Nephron (organoid): ENCODE measurements around the gene GSN.

ENCODE experiments used
- H3K27ac Mint-ChIP-seq, 3 experiments: 2 replicates each; pipeline ENCODE4 v1.8.0; 2020; ENCODE audit warnings: mixed read lengths in 3 of 3, mild to moderate bottlenecking in 2 of 3, moderate library complexity in 1 of 3
- H3K27me3 Mint-ChIP-seq: 2 replicates; pipeline ENCODE4 v1.8.0; 2021; ENCODE audit warnings: low read depth, mild to moderate bottlenecking, moderate library complexity, mixed read lengths
- H3K36me3 Mint-ChIP-seq: 2 replicates; pipeline ENCODE4 v1.8.0; 2020; ENCODE audit warnings: low read depth, mixed read lengths
- H3K4me1 Mint-ChIP-seq: 2 replicates; pipeline ENCODE4 v1.8.0; 2020; ENCODE audit warnings: mixed read lengths
- H3K4me3 Mint-ChIP-seq, 3 experiments: 2 replicates each; pipeline ENCODE4 v1.8.0; 2020; ENCODE audit warnings: mild to moderate bottlenecking in 3 of 3, mixed read lengths in 3 of 3, moderate library complexity in 2 of 3
- H3K9me3 Mint-ChIP-seq: 2 replicates; pipeline ENCODE4 v1.8.0; 2020; ENCODE audit warnings: mixed read lengths
- CTCF ChIP-seq, 3 experiments: fragments of 200-600 bp; sonication (generic); IDR thresholded peaks; one replicate each; pipeline ENCODE4 v1.5.0; 2021; ENCODE audit warnings: antibody characterized with exemption in 3 of 3; ENCODE audit not compliant: unreplicated experiment in 3 of 3

Gene GSN

DNA sequence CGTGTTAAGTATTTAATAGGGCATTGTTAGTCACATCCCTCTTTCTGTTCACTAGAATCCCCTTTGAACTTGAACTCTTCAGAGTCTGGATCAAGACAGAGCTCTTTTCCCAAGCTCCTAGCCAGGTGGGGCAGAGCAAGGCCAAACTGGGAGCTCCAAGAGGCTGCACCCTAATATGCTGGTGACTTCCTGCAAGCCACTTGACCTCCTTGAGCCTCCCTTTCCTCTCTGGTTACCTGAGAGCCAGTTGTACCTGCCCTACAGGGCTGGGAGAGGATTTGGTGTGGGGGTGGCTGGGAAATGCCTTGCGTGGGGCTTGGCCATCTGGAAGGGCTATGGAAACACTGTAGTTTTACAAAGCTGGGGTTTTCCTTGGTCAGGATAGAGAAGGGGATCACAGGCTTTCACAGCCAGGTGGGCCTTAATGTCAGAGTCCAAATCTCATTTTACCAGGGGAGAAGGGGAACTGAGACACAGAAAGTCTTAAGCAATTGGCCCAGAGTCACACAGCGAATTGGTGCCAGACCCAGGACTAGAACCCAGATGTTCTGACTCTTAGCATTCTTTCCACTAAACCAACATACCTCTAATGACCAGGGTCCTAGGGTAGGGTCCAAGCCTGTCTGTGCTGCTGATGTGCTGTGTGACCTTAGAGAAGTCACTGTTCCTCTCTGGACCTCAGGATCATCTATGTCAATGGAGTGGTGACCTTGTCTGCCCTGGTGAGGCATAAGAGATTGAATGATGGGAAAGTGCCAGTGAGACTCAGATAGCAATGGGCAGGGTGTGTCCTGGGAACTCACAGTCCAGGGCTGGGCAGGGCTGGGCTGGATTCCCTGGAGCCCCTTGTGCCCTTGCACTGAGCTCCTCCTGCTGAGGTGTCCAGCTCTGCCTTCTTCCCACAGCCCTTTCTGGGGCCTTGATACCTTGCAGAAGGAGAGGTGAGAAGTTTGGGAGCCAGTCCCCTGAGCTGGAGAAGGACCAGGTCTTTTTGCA, 35.8 kb downstream of the GSN start:
- Mint-ChIP-seq H3K27me3 (no peaks in the 10 kb centered on the region), H3K9me3 (no peaks in the 10 kb centered on the region), H3K27ac (no peak overlapping the region), H3K4me1 (peaks cover 13% of the 10 kb centered on the region), H3K4me3 (no peak overlapping the region), H3K36me3 (peaks cover 6% of the 10 kb centered on the region)
- no peak for TF ChIP-seq CTCF (IDR thresholded peaks at IDR 0.05; ENCODE audit: unreplicated experiment in 3 of 3)

- H3K4me3 Mint-ChIP-seq, result no peak overlapping the region
- H3K27me3 Mint-ChIP-seq, result no peaks in the 10 kb centered on the region
- no peak overlapping the region for H3K27ac Mint-ChIP-seq
- TF ChIP-seq CTCF (IDR thresholded peaks at IDR 0.05; ENCODE audit: unreplicated experiment in 3 of 3), result no peak
- H3K4me1 Mint-ChIP-seq, result peaks cover 9% of the 10 kb centered on the region
- no peaks in the 10 kb centered on the region for H3K9me3 Mint-ChIP-seq
- H3K36me3 Mint-ChIP-seq, result peaks cover 7% of the 10 kb centered on the region
Observed at GRCh38 chr9:121304707-121305106, 36.7 kb downstream of the GSN start.

DNA sequence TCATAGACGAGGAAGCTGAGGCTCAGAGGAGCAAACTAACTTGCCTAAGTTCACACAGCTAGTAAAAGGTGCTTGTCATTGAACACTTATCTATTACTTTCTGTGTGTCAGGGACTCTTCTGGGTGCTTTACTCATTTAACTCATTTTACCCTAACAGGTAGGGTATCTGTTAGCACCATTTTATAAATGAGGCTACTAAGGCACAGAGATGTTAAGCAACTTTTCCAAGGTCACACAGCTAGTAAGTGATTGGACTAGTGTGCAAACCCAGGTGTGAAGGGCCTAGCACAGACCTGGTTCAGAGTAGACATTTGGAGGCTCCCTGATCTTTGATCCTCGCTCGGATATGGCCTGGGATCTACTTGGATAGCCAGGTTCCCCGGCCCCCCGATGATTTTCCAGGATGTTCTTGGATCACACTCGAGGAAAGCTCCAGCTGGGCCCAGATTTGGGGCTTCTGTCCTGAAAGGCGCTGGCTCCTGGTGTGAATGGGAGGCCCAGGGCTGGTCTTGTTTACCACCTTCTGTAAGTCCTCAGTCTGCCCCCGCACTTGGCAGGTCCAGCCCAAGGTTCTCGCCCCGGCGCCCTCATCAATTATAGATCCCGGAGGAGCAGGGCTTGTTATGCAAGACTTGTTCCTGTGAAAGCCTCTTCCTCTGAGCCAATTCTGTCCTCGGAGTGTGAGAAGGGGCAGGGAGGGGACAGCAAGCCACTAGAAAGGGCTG, 37.5 kb downstream of the GSN start:
- Mint-ChIP-seq H3K4me3 (no peak overlapping the region), H3K27ac (no peak overlapping the region), H3K9me3 (no peaks in the 10 kb centered on the region), H3K36me3 (peaks cover 12% of the 10 kb centered on the region), H3K27me3 (no peaks in the 10 kb centered on the region), H3K4me1 (peaks cover 3% of the 10 kb centered on the region)
- TF ChIP-seq CTCF (IDR thresholded peaks at IDR 0.05; ENCODE audit: unreplicated experiment in 3 of 3), result no peak

- H3K9me3 Mint-ChIP-seq, result no peaks in the 10 kb centered on the region
- H3K36me3 Mint-ChIP-seq, result peaks cover 26% of the 10 kb centered on the region
- H3K27ac Mint-ChIP-seq, result peak overlapping the region in 1 of 3 experiments; percentile 13
- no peak overlapping the region for H3K4me3 Mint-ChIP-seq
- no peaks in the 10 kb centered on the region for H3K4me1 Mint-ChIP-seq
- H3K27me3 Mint-ChIP-seq, result no peaks in the 10 kb centered on the region
- TF ChIP-seq CTCF (IDR thresholded peaks at IDR 0.05; ENCODE audit: unreplicated experiment in 3 of 3), result no peak
Observed at GRCh38 chr9:121307976-121308375, 40.0 kb downstream of the GSN start.

DNA sequence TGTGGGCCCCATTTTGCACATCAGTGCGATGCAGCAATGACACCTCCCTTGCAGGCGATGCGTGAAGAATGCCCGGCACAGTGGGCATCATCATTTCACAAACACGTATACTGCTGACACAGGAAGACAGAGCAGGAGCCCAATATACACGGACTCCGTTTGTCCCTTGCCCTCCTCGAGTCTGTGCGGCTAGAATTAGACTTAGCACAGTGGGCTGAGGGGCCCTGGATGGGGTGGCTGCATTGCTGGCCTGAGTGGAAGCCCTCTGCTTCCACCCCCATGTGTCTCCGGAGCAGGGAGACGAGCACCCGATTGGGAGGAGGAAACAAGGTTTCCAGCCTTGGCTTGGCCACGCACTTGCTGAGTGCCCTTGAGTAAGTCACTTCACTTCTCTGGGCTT, 40.8 kb downstream of the GSN start:
- H3K4me3 Mint-ChIP-seq, result no peak overlapping the region
- H3K9me3 Mint-ChIP-seq, result no peaks in the 10 kb centered on the region
- H3K4me1 Mint-ChIP-seq, result no peaks in the 10 kb centered on the region
- no peak for TF ChIP-seq CTCF (IDR thresholded peaks at IDR 0.05; ENCODE audit: unreplicated experiment in 3 of 3)
- H3K36me3 Mint-ChIP-seq, result peaks cover 26% of the 10 kb centered on the region
- no peaks in the 10 kb centered on the region for H3K27me3 Mint-ChIP-seq
- H3K27ac Mint-ChIP-seq, result no peak overlapping the region
